Fibroblast of lung (primary cell): ENCODE data around the gene MESD.

Experiments
- EZH2 ChIP-seq: IDR thresholded peaks from 2 replicates; pipeline ENCODE4 v1.5.1; 2012; ENCODE audit warnings: low read length, control low read depth, mild to moderate bottlenecking; ENCODE audit errors: missing control alignments
- TF ChIP-seq, protein P1 (sequence below), 2 donors: IDR thresholded peaks in 1 of 2; conservative IDR thresholded peaks in 1 of 2; 1 replicate in 1 of 2; 2 replicates in 1 of 2; pipeline ENCODE4 v1.5.1; 2011 to 2012; ENCODE audit warnings: low read length in 2 of 2, control low read depth in 1 of 2, inconsistent platforms in 1 of 2, low read depth in 1 of 2, mild to moderate bottlenecking in 1 of 2

DNA sequence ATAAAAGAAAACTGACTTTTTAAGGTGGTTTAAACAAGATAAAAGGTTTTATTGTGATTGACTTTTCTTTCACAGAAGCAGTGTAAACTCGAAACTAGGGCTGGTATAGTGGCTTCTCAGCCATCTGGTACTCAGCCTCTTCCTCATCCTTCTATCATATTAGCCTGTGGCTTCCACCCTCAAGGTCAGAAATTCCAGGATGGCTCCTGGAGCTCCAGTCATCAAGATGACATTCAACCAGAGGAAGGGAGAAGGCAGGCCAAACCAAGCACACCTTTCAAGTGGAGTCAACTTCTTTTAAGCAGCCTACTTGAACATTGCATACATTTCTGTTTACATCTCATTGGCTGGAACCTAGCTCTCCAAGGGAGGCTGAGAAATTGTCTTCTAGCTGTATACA, 1.3 kb upstream of the MESD start:
- TF ChIP-seq, protein P1, sequence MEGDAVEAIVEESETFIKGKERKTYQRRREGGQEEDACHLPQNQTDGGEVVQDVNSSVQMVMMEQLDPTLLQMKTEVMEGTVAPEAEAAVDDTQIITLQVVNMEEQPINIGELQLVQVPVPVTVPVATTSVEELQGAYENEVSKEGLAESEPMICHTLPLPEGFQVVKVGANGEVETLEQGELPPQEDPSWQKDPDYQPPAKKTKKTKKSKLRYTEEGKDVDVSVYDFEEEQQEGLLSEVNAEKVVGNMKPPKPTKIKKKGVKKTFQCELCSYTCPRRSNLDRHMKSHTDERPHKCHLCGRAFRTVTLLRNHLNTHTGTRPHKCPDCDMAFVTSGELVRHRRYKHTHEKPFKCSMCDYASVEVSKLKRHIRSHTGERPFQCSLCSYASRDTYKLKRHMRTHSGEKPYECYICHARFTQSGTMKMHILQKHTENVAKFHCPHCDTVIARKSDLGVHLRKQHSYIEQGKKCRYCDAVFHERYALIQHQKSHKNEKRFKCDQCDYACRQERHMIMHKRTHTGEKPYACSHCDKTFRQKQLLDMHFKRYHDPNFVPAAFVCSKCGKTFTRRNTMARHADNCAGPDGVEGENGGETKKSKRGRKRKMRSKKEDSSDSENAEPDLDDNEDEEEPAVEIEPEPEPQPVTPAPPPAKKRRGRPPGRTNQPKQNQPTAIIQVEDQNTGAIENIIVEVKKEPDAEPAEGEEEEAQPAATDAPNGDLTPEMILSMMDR (conservative IDR thresholded peaks at IDR 0.05 in 1 of 2, IDR thresholded peaks at IDR 0.05 in 1 of 2; ENCODE audit: low read depth in 1 of 2, low read length in 2 of 2): no peak
- TF ChIP-seq EZH2: no peak
